Muscle layer of duodenum (tissue), 2 donors: Measurements from ENCODE around the gene ANKRD1.
"Not testable (repeated sequence)": the region's sequence is repeated elsewhere in the genome, so short reads cannot be mapped to it uniquely, and the experiment has no call there.

ENCODE experiments used
- H3K27ac ChIP-seq: one replicate; pipeline ENCODE4 v1.7.0; 2013; ENCODE audit warnings: mild to moderate bottlenecking, low read length
- H3K27me3 ChIP-seq: one replicate; pipeline ENCODE4 v1.7.0; 2013; ENCODE audit warnings: low read depth, mild to moderate bottlenecking, control low read depth, low read length
- H3K36me3 ChIP-seq, 2 donors: one replicate each; pipeline ENCODE4 v1.7.0; 2013; ENCODE audit warnings: low read length in 2 of 2, control low read depth in 1 of 2, mild to moderate bottlenecking in 1 of 2; ENCODE audit not compliant: insufficient read depth in 2 of 2, control insufficient read depth in 1 of 2
- H3K4me1 ChIP-seq, 2 donors: one replicate each; pipeline ENCODE4 v1.7.0; 2013; ENCODE audit warnings: low read length in 2 of 2, mild to moderate bottlenecking in 2 of 2, control low read depth in 1 of 2, moderate library complexity in 1 of 2; ENCODE audit not compliant: insufficient read depth in 2 of 2, control insufficient read depth in 1 of 2
- H3K4me3 ChIP-seq, 2 donors: one replicate each; pipeline ENCODE4 v1.7.0; 2013; ENCODE audit warnings: low read length in 2 of 2, low read depth in 1 of 2, mild to moderate bottlenecking in 1 of 2
- H3K9me3 ChIP-seq, 2 donors: one replicate each; pipeline ENCODE4 v1.7.0; 2013; ENCODE audit warnings: low read length in 2 of 2, control low read depth in 1 of 2, mild to moderate bottlenecking in 1 of 2; ENCODE audit not compliant: control insufficient read depth in 1 of 2
- donor health status: healthy.

ANKRD1 gene

DNA sequence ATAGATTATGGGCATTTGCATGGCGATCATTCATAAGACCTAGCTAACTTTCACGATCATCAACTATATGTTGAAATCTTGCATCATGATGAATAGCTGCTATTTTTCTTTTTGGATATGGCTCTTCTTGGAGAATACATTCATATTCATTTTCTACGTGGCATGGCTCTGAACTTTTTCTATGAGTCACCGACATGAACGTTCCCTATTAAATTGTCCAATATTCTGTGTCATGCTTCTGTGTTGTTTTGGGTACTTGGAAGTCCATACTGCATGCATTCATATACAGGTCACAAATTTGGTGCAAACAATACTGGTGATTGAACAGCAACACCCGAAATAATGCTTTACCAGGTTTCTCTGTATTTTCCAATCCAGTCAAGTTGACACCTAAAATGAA is 37.9 kb upstream of the ANKRD1 start:
- no peaks in the 10 kb centered on the region for H3K4me1 ChIP-seq
- no peaks in the 10 kb centered on the region for H3K27me3 ChIP-seq
- no peak overlapping the region for H3K4me3 ChIP-seq

DNA sequence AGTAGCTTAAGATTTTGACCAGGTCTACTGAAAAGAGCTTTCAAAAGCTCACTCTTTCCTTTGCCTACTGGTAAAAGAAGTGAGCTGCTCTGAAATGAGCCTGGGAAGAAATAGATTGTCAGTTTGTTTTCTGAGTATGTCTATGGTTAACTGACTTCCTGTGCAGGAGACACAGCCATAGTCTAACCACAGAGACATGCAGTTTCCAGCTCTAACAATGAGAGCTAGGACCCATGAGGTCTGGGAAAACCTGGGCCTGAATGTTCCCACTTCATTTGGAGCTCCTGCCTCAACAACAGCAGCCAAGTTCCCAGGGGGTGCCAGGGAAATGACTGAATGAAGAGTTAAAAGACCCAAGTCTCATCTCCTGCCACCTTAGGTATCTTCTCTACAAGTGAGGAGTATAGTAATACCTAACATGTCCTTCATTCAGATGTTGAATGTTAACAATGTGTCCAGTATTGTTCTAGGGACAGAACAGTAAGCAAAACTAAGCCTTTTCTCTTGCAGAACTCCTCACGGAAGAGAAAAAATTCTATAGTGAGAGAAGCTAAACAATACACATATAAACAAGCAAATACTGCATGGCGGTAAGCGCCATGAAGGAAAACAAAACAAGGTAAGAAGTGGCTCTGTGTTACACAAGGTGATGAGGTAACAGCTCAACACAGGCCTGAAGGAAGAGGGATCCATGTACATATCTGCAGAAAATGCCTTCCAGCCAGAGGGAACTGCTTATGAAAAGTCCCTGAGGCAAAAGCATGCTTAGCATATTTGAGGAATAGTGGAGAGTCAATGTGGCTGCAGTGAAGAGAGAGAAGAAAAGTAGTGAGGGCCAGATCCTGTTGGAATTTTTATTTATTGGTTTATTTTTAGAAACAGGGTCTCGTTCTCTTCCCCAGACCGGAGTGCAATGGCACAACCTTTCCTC is 26.4 kb upstream of the ANKRD1 start:
- no peaks in the 10 kb centered on the region for H3K9me3 ChIP-seq
- no peak overlapping the region for H3K4me3 ChIP-seq
- H3K36me3 ChIP-seq = no peaks in the 10 kb centered on the region
- H3K27me3 ChIP-seq = no peaks in the 10 kb centered on the region
- H3K27ac ChIP-seq = no peak overlapping the region
- H3K4me1 ChIP-seq = no peaks in the 10 kb centered on the region

More for the DNA sequence above, 37.9 kb upstream of the ANKRD1 start:
- no peak overlapping the region for H3K27ac ChIP-seq
- peaks cover 0 to 4% of the 10 kb centered on the region in 2 donors for H3K9me3 ChIP-seq
- no peaks in the 10 kb centered on the region for H3K36me3 ChIP-seq

DNA sequence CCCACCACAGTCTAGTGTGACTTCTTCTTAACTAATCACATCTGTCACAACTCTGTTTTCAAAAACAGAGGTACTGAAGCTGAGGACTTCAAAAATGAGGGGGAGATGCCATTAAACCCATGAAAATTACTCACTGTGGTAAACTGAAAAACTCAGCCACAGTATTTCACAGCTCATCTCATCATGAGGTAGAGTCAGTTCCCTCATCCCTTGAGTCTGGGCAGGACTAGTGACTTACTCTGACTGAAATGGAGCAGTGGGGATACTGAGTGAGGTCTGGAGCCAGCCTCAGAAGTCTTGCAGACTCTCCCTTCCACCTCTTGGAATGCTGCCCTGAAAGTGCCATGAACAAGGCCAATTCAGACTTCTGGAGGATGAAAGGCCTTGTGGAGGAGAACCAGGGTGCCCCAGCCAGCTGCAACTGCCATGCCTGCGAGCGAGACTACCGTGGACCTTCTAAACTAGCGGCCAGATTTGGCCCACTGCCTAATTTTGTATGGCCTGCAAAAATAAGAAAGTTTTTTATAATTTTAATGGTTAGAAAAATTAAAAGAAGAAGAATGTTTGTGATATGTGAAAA is 24.7 kb upstream of the ANKRD1 start:
- no peak overlapping the region for H3K4me3 ChIP-seq
- H3K27ac ChIP-seq = no peak overlapping the region
- H3K36me3 ChIP-seq = no peaks in the 10 kb centered on the region
- no peaks in the 10 kb centered on the region for H3K9me3 ChIP-seq
- no peaks in the 10 kb centered on the region for H3K27me3 ChIP-seq
- no peaks in the 10 kb centered on the region for H3K4me1 ChIP-seq

DNA sequence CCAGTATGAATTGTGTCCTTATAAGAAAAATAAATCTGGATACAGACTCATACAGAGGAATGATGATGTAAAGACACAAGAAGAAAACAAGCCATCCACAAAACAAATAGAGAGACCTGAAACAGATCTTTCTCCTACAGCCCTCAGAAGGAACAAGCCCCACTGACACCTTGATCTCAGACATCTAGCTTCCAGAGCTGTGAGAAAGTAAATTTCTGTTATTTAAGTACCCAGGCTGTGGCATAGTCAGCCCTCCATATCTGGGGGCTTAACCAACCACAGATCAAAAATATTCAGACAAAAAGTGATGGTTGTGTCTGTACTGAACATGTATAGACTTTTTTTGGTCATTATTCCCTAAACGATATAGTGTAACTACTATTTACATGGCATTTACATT is 23.9 kb upstream of the ANKRD1 start:
- no peaks in the 10 kb centered on the region for H3K4me1 ChIP-seq
- no peaks in the 10 kb centered on the region for H3K9me3 ChIP-seq
- H3K27me3 ChIP-seq = no peaks in the 10 kb centered on the region
- no peaks in the 10 kb centered on the region for H3K36me3 ChIP-seq
- H3K4me3 ChIP-seq = no peak overlapping the region
- H3K27ac ChIP-seq = no peak overlapping the region

DNA sequence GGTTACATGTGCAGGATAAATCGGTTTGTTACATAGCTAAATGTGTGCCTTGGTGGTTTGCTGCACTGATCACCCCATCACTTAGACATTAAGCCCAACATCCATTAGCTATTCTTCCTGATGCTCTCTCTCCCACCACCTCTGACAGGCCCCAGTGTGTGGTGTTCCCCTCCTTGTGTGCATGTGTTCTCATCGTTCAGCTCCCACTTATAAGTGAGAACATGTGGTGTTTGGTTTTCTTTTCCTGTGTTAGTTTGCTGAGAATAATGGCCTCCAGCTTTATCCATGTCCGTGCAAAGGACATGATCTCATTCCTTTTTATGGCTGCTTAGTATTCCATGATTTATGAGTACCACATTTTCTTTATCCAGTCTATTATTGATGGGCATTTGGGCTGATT is 22.1 kb upstream of the ANKRD1 start:
- not testable (repeated sequence) for H3K4me3 ChIP-seq, H3K27me3 ChIP-seq, H3K9me3 ChIP-seq, H3K36me3 ChIP-seq, H3K27ac ChIP-seq, H3K4me1 ChIP-seq

DNA sequence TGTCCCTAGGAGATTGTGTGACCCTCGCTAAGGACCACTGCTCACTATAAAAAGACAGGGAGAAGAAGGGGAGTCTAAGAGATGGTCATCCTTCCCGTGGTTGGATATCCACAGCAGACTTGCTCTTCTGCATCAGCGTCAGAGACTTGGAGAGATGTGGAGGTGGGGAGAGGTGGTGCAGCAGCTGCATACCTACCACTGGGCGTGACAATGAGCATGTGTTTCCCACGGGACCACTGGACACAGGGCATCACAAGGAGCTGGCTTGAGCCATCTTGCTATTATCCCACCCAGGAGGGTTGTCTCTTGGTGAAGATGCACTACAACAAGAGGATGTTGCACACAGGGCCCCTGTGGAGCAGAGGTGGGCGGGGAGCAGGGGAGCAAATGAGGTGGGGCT is 18.8 kb upstream of the ANKRD1 start:
- Histone ChIP-seq H3K4me3 (no peak overlapping the region), H3K27ac (no peak overlapping the region), H3K36me3 (no peaks in the 10 kb centered on the region), H3K9me3 (no peaks in the 10 kb centered on the region), H3K4me1 (no peaks in the 10 kb centered on the region), H3K27me3 (no peaks in the 10 kb centered on the region)

DNA sequence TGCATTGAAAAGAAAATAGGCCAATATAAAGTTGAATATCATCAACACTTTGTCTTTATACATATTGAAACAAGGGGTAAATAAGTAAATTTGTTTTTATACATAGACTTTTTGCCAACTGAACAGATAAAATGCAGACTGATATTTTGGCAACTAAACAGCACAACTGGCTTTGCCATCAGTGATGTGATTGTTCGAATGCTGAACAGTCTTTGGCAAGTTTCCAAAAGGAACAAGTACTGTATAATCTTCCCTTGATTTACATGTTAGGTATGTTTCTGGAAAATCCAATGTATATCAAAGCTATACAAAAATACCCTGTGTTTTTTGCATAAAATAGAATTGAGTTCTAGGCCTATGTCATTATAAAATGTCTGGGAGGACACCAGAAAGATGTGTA is 18.2 kb upstream of the ANKRD1 start:
- H3K4me3 ChIP-seq = no peak overlapping the region
- H3K9me3 ChIP-seq = no peaks in the 10 kb centered on the region
- no peaks in the 10 kb centered on the region for H3K36me3 ChIP-seq
- H3K4me1 ChIP-seq = no peaks in the 10 kb centered on the region
- H3K27ac ChIP-seq = no peak overlapping the region
- H3K27me3 ChIP-seq = no peaks in the 10 kb centered on the region

DNA sequence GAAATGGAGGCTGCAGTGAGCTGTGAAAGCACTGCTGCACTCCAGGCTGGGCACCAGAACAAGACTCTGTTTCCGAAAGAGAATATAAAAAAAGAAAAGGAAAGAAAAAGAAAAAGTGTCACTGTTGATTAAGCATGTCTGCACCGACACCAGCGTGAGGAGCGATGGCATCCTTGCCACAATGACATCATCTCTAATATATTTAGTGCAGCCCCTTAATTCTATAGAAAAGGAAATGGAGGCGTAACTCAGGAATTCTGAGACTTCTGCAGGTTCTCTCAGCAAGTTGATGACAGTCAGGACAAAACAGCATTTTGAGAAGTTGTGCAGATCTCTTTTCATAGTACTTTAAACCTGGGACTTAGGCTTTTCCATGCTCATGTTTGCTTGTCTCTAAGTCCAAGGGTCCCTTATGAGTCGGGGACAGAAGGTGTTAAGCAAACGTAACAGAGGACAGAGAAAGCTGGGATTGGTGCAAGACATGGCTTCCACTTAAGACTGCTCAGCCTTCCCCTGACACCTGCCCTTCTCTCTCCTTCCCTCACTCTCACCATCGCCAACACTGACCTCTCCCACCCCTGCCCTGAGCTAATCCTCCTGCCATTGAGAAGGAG is 16.9 kb upstream of the ANKRD1 start:
- H3K4me1 ChIP-seq = no peaks in the 10 kb centered on the region
- no peaks in the 10 kb centered on the region for H3K27me3 ChIP-seq
- no peak overlapping the region for H3K4me3 ChIP-seq
- H3K9me3 ChIP-seq = no peaks in the 10 kb centered on the region
- H3K27ac ChIP-seq = no peak overlapping the region
- no peaks in the 10 kb centered on the region for H3K36me3 ChIP-seq

DNA sequence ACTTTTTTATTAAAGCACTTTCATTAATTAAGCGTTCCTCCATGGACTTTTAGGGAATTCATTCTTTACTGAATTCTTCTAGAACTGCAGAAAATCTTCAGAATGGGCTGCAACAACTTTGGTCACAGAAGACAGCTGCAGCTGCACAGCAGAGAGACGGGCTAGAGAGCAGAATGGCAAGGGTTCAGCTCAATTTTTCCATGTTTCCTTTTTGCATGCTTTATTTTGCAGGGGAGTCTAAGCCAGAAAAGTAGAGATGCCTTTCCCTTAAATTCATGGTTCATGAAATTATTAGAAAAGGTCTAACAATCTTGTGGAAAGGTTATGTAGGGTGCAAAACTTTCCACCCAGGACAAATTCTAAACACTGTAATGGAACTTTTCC is 15.4 kb upstream of the ANKRD1 start:
- no peaks in the 10 kb centered on the region for H3K4me1 ChIP-seq
- no peaks in the 10 kb centered on the region for H3K27me3 ChIP-seq
- H3K36me3 ChIP-seq = no peaks in the 10 kb centered on the region
- no peak overlapping the region for H3K4me3 ChIP-seq
- H3K9me3 ChIP-seq = no peaks in the 10 kb centered on the region
- no peak overlapping the region for H3K27ac ChIP-seq

DNA sequence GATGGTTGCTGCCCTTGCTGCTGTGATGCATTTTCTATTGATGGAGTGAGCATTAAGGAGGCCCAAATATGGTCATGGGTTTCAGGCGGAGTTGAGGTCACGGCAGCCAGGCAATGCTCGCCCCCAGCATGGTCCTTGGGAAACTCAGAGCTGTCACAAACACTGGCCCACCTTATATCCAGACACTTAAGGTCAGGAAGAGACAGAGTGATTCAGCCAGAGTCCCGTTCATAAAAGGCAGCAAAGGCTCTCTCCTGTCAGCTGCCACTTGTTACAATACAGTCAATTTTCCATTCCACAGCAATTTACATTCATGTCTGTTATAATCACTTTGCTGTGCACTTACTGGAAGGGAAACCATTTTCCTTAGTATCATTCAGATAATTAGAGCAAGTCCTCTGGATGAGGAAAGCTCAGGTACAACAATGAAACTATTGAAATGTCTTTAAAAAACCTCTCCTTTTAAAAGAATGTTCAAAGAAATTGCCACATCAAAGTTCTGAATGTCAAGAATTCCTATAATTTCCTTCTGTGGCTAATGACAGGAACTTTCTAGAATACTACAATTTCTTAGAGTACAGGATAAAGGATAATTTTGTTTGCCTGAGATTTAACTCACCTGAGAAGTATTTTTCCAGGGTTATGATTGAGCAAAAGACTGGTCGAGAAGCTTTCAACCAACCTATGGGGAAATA is 14.8 kb upstream of the ANKRD1 start:
- Histone ChIP-seq H3K27me3 (no peaks in the 10 kb centered on the region), H3K4me3 (no peak overlapping the region), H3K9me3 (no peaks in the 10 kb centered on the region), H3K27ac (no peak overlapping the region), H3K36me3 (no peaks in the 10 kb centered on the region), H3K4me1 (no peaks in the 10 kb centered on the region)
